ENCODE data around the gene ORM2.

Gene ORM2

GRCh38 chr9:114341152-114341830 is 11.6 kb downstream of the ORM2 start:
- Histone ChIP-seq H3K27ac (ENCODE audit: low read length) (no peak overlapping the region), H3K9me3 (replicated peaks; ENCODE audit: insufficient read depth, low read length) (no peaks in the 10 kb centered on the region), H3K4me1 (ENCODE audit: low read length) (no peaks in the 10 kb centered on the region), H3F3A (ENCODE audit: insufficient read depth, low read length) (no peaks in the 10 kb centered on the region; the same call in 1 of the 2 replicates), H4K20me1 (ENCODE audit: insufficient read depth, low read length) (no peaks in the 10 kb centered on the region), H3K9ac (ENCODE audit: low read length) (no peak overlapping the region), H3K9me2 (replicated peaks; ENCODE audit: insufficient read depth, low read length) (no peaks in the 10 kb centered on the region), H3K4me3 (ENCODE audit: low read length) (no peak overlapping the region), H3K4me2 (ENCODE audit: low read depth, low read length) (no peak overlapping the region), H3K79me2 (ENCODE audit: low read length) (no peaks in the 10 kb centered on the region), H3K36me3 (replicated peaks; ENCODE audit: insufficient read depth, low read length) (peaks cover 33% of the 10 kb centered on the region), H3K27me3 (replicated peaks; ENCODE audit: insufficient read depth, low read length) (no peaks in the 10 kb centered on the region), H2AFZ (ENCODE audit: low read length) (no peak overlapping the region)
- TF ChIP-seq EZH2 (optimal IDR thresholded peaks at IDR 0.05; ENCODE audit: low read depth, low read length): no peak
- no peak for TF ChIP-seq CTCF (IDR thresholded peaks at IDR 0.05; ENCODE audit: low read length)
- no peak for TF ChIP-seq EZH2phosphoT487 (IDR thresholded peaks at IDR 0.05; ENCODE audit: low read length)
- DNase-seq: no peak

- TF ChIP-seq EZH2phosphoT487 (IDR thresholded peaks at IDR 0.05; ENCODE audit: low read length) (no peak), EZH2 (optimal IDR thresholded peaks at IDR 0.05; ENCODE audit: low read depth, low read length) (no peak), CTCF (IDR thresholded peaks at IDR 0.05; ENCODE audit: low read length) (no peak)
Measured at GRCh38 chr9:114341991-114342390, 12.3 kb downstream of the ORM2 start.

GRCh38 chr9:114342755-114343440 is 13.2 kb downstream of the ORM2 start:
- no peaks in the 10 kb centered on the region; the same call in 1 of the 2 replicates for H3F3A ChIP-seq (ENCODE audit: insufficient read depth, low read length)
- peaks cover 30% of the 10 kb centered on the region for H3K36me3 ChIP-seq (replicated peaks; ENCODE audit: insufficient read depth, low read length)
- H3K9ac ChIP-seq (ENCODE audit: low read length): no peak overlapping the region
- no peak for TF ChIP-seq EZH2phosphoT487 (IDR thresholded peaks at IDR 0.05; ENCODE audit: low read length)
- no peak for TF ChIP-seq EZH2 (optimal IDR thresholded peaks at IDR 0.05; ENCODE audit: low read depth, low read length)
- no peak for TF ChIP-seq CTCF (IDR thresholded peaks at IDR 0.05; ENCODE audit: low read length)
- no peaks in the 10 kb centered on the region for H3K9me3 ChIP-seq (replicated peaks; ENCODE audit: insufficient read depth, low read length)
- no peaks in the 10 kb centered on the region for H3K4me1 ChIP-seq (ENCODE audit: low read length)
- no peaks in the 10 kb centered on the region for H4K20me1 ChIP-seq (ENCODE audit: insufficient read depth, low read length)
- H3K9me2 ChIP-seq (replicated peaks; ENCODE audit: insufficient read depth, low read length): no peaks in the 10 kb centered on the region
- no peak overlapping the region for H3K4me2 ChIP-seq (ENCODE audit: low read depth, low read length)
- H3K79me2 ChIP-seq (ENCODE audit: low read length): no peaks in the 10 kb centered on the region
- no peak for DNase-seq
- no peak overlapping the region for H3K27ac ChIP-seq (ENCODE audit: low read length)
- H3K27me3 ChIP-seq (replicated peaks; ENCODE audit: insufficient read depth, low read length): no peaks in the 10 kb centered on the region
- H3K4me3 ChIP-seq (ENCODE audit: low read length): no peak overlapping the region
- no peak overlapping the region for H2AFZ ChIP-seq (ENCODE audit: low read length)

More at GRCh38 chr9:114341991-114342390, 12.3 kb downstream of the ORM2 start:
- Histone ChIP-seq H2AFZ (ENCODE audit: low read length) (no peak overlapping the region), H3K9me2 (replicated peaks; ENCODE audit: insufficient read depth, low read length) (no peaks in the 10 kb centered on the region), H3K9me3 (replicated peaks; ENCODE audit: insufficient read depth, low read length) (no peaks in the 10 kb centered on the region), H3K27ac (ENCODE audit: low read length) (no peak overlapping the region), H3K36me3 (replicated peaks; ENCODE audit: insufficient read depth, low read length) (peaks cover 29% of the 10 kb centered on the region), H3K79me2 (ENCODE audit: low read length) (no peaks in the 10 kb centered on the region), H3F3A (ENCODE audit: insufficient read depth, low read length) (no peaks in the 10 kb centered on the region; the same call in 1 of the 2 replicates), H3K4me1 (ENCODE audit: low read length) (no peaks in the 10 kb centered on the region), H4K20me1 (ENCODE audit: insufficient read depth, low read length) (no peaks in the 10 kb centered on the region), H3K27me3 (replicated peaks; ENCODE audit: insufficient read depth, low read length) (no peaks in the 10 kb centered on the region), H3K4me2 (ENCODE audit: low read depth, low read length) (no peak overlapping the region), H3K4me3 (ENCODE audit: low read length) (no peak overlapping the region), H3K9ac (ENCODE audit: low read length) (no peak overlapping the region)
- DNase-seq: no peak
